Heart left ventricle (tissue), 16 donors: ENCODE measurements around the gene OR6B1. TPM values are rescaled to one million over a fixed set of nuclear protein-coding genes. Genes with fewer than 3 reads are reported as not detected.

Experiments used
- ATAC-seq, 4 donors: fragments of 200-7000 bp; cut with Tn5 transposase; one replicate each; pipeline ENCODE4 v1.9.1; 2020 to 2022; ENCODE audit warnings: moderate library complexity in 4 of 4, mild to moderate bottlenecking in 3 of 4, moderate number of reproducible peaks in 1 of 4
- DNase-seq, 5 donors: peaks; one replicate each; pipeline ENCODE4 v3.0.0-alpha.2; 2020
- H3K27ac ChIP-seq, 12 donors: fragments of 200-600 bp; sonication (generic) in 4 of 12; one replicate each; pipeline versions ENCODE4 v1.5.0 to v1.8.0; 2016 to 2022; ENCODE audit warnings: mild to moderate bottlenecking in 2 of 12
- H3K27me3 ChIP-seq, 9 donors: fragments of 200-600 bp; sonication (generic) in 2 of 9; one replicate each; pipeline versions ENCODE4 v1.5.1 to v1.8.0; 2016 to 2022; ENCODE audit warnings: mild to moderate bottlenecking in 3 of 9
- H3K36me3 ChIP-seq, 9 donors: fragments of 200-600 bp; sonication (generic) in 2 of 9; one replicate each; pipeline versions ENCODE4 v1.5.0 to v1.8.0; 2018 to 2022; ENCODE audit warnings: mild to moderate bottlenecking in 2 of 9
- H3K4me1 ChIP-seq, 12 donors: fragments of 200-600 bp; sonication (generic) in 4 of 12; one replicate each; pipeline versions ENCODE4 v1.5.0 to v1.8.0; 2016 to 2022; ENCODE audit warnings: mild to moderate bottlenecking in 3 of 12
- H3K4me3 ChIP-seq, 12 donors: fragments of 200-600 bp; sonication (generic) in 4 of 12; one replicate each; pipeline versions ENCODE4 v1.5.0 to v1.8.0; 2017 to 2022; ENCODE audit warnings: mild to moderate bottlenecking in 9 of 12, moderate library complexity in 4 of 12
- H3K9me3 ChIP-seq, 12 donors: fragments of 200-600 bp; sonication (generic) in 4 of 12; one replicate each; pipeline versions ENCODE4 v1.5.0 to v1.8.0; 2016 to 2022; ENCODE audit warnings: mild to moderate bottlenecking in 1 of 12
- POLR2A ChIP-seq, 2 donors: fragments of 450-650 bp; IDR thresholded peaks; one replicate each; pipeline ENCODE4 v1.6.1; 2017; ENCODE audit warnings: antibody characterized with exemption in 2 of 2, mild to moderate bottlenecking in 2 of 2, moderate library complexity in 2 of 2
- WGBS, 4 donors: extraction: QIAGEN DNeasy Blood & Tissue Kit in 2 of 4; methylation state at CpG; one replicate each; pipeline versions ENCODE4 v1.1.5 to v1.1.7; 2013 to 2018; 5-methylcytosine and 5-hydroxymethylcytosine counted together
- intact Hi-C, 10 donors: fragments of 100-400 bp; cut with DNase I; formaldehyde crosslinking; loops; one replicate each; pipeline versions ENCODE4 v1.11.1 to v1.14.2; 2022
- polyA plus RNA-seq, 2 donors: library from polyadenylated mRNA; stranded (reverse); fragments of 200-250 nt; gene quantifications; one replicate each; pipeline ENCODE4 v1.2.3, GENCODE V29; 2013
- total RNA-seq, 9 donors: library from RNA; depleted of rRNA in 2 of 9; stranded (reverse); fragments of >200 nt in 2 of 9; fragmentation: NEBNext Ultra II Directional in 3 of 9; extraction: Animal tissue kit (Norgen Biotek cat#: 25700) in 3 of 9; gene quantifications; one replicate each; pipeline versions ENCODE4 v1.1.0 to v1.2.4, GENCODE V29; 2016 to 2023
- TF ChIP-seq, protein P1 (sequence below), 12 donors: fragments of 200-600 bp; sonication (generic) in 4 of 12; IDR thresholded peaks; one replicate each; pipeline versions ENCODE4 v1.5.0 to v1.8.0; 2018 to 2022; ENCODE audit warnings: antibody characterized with exemption in 12 of 12, mild to moderate bottlenecking in 5 of 12
- donor health status: ischemic (EF 13 %, LVEDD 7.1; RV severe dilation, severe dysfunction).
- donor health status: healthy with polysubstance abuse.
- donor health status: DM: no; HTN: yes; CAD: no.
- donor health status: DM: no; HTN: no; CAD: no.
- donor health status: ischemic (EF 25% LVEDD 6.9; RV normal size, moderate dysfunction).
- donor health status: ischemic (EF 25% LVEDD 5.7; RV mildly dilated, moderate dysfunction).
- donor health status: healthy.
- donor health status: DM: yes; HTN: yes; CAD: no.
- donor health status: ischemic (EF 35%, LVEDD 5.7; RV mildly dilated, moderate dysfunction).
- donor health status: nonischemic (EF 11% LVEDD 7.7; RV severe dilation, severe dysfunction).
- donor health status: DM: yes; HTN: yes; CAD: no.
- donor health status: PGD.
- donor health status: ischemic (EF 29% LVEDD 5.4; RV normal size, mild dysfunction).
- donor health status: nonischemic (EF 23%, LVEDD 6.1; RV moderate dilation, normal function).

Gene OR6B1
- total and polyA plus RNA-seq, 11 donors: not detected

DNA sequence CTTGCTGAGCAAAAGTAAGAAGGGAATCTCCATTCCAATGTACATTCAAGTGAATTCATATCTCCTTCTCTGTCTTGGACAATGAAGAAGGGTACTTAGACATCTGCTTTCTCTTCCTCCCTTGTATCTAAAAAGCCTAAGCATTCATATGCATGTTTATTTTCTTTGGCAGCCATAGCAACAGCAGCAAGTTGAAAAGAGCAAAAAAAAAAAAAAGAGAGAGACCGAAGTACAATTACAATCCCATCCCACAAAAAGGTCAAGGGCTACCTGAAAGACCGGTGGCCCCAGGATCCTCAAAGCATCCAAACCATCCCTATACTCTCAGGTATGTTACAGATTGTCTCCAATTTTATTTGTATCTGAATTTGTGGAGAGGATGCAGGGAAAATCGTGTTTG lies 41.3 kb upstream of the OR6B1 start:
- no peak for DNase-seq
- 66 to 72% (median 68%) methylated on average over 3 of the region's 3 CpGs for WGBS, 4 donors
- no peaks in the 10 kb centered on the region for H3K36me3 ChIP-seq
- no peaks in the 10 kb centered on the region for H3K27me3 ChIP-seq
- no peaks in the 10 kb centered on the region for H3K4me1 ChIP-seq
- intact Hi-C loops: no loop called here
- H3K9me3 ChIP-seq: no peaks in the 10 kb centered on the region
- no peak overlapping the region for H3K4me3 ChIP-seq
- TF ChIP-seq, protein P1, sequence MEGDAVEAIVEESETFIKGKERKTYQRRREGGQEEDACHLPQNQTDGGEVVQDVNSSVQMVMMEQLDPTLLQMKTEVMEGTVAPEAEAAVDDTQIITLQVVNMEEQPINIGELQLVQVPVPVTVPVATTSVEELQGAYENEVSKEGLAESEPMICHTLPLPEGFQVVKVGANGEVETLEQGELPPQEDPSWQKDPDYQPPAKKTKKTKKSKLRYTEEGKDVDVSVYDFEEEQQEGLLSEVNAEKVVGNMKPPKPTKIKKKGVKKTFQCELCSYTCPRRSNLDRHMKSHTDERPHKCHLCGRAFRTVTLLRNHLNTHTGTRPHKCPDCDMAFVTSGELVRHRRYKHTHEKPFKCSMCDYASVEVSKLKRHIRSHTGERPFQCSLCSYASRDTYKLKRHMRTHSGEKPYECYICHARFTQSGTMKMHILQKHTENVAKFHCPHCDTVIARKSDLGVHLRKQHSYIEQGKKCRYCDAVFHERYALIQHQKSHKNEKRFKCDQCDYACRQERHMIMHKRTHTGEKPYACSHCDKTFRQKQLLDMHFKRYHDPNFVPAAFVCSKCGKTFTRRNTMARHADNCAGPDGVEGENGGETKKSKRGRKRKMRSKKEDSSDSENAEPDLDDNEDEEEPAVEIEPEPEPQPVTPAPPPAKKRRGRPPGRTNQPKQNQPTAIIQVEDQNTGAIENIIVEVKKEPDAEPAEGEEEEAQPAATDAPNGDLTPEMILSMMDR (IDR thresholded peaks at IDR 0.05): no peak
- no peak for TF ChIP-seq POLR2A (IDR thresholded peaks at IDR 0.05)
- no peak for ATAC-seq
- H3K27ac ChIP-seq: no peak overlapping the region

DNA sequence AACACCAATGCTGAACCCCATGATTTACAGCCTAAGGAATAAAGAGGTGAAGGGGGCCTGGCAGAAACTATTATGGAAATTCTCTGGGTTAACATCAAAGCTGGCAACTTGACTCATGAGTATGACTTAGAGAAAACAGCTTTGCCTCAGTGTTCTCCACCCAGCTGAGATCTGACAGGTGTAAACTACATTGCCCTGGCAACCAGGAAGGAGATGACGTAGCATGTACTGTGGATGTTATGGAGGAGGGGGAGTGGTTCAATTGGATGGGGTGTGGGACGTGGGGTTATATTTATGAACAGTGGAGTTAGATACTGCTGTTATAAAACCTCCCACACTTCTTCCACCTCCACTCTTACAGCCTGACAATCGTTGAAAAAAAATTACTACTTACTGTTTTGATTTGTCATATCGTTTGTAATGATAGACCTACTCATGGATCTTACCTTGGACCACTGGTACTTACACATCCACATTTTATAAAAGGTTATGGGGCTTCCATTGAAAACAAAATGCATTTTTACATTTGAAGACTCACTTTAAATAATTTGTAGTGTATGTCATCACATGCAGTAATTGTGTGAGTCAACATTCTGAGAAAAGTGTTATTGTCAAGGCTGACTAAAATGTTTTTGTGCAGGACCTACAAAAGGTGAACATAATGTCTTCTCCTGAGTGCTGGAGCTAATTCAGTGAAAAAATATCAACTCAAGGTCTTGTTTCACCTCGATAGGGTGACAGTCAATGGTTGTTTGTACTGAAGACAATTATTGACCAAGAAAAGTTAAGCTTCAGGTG lies 39.1 kb upstream of the OR6B1 start:
- intact Hi-C loops: no loop called here

DNA sequence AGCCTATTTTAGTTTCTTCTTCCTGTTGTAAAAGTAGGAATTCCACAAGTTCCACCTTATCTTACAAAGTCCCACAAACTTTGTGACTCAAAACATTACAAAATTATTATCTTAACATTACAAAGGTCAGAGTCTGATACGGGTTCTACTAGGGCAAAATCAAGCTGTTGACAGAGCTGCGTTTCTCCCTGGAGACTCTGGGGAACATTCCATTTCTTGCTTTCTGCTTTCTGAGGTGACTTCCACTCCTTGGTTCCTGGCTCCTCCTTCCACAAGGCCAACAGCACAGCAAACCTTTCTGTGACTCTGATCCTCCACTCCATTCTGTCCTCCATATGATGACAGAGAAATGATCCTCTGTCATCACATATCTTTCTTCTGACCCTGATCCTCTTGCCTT lies 34.8 kb upstream of the OR6B1 start:
- no peak overlapping the region for H3K4me3 ChIP-seq
- no peaks in the 10 kb centered on the region for H3K4me1 ChIP-seq
- DNase-seq: no peak
- no peak for TF ChIP-seq POLR2A (IDR thresholded peaks at IDR 0.05)
- TF ChIP-seq, protein P1 (IDR thresholded peaks at IDR 0.05): no peak
- intact Hi-C loops: no loop called here
- H3K27me3 ChIP-seq: no peaks in the 10 kb centered on the region
- ATAC-seq: no peak
- WGBS, 4 donors: 40 to 53% (median 46%) methylated on average over 2 of the region's 2 CpGs
- no peak overlapping the region for H3K27ac ChIP-seq
- no peaks in the 10 kb centered on the region for H3K36me3 ChIP-seq
- no peaks in the 10 kb centered on the region for H3K9me3 ChIP-seq

More for the DNA sequence above, 39.1 kb upstream of the OR6B1 start:
- H3K27ac ChIP-seq: no peak overlapping the region
- no peaks in the 10 kb centered on the region for H3K27me3 ChIP-seq
- H3K9me3 ChIP-seq: no peaks in the 10 kb centered on the region
- no peak overlapping the region for H3K4me3 ChIP-seq
- DNase-seq (no peak), ATAC-seq (no peak)
- no peaks in the 10 kb centered on the region for H3K4me1 ChIP-seq
- TF ChIP-seq, protein P1 (IDR thresholded peaks at IDR 0.05): no peak
- no peak for TF ChIP-seq POLR2A (IDR thresholded peaks at IDR 0.05)
- no peaks in the 10 kb centered on the region for H3K36me3 ChIP-seq
- 69 to 75% (median 71%) methylated on average over 5 of the region's 5 CpGs for WGBS, 4 donors

DNA sequence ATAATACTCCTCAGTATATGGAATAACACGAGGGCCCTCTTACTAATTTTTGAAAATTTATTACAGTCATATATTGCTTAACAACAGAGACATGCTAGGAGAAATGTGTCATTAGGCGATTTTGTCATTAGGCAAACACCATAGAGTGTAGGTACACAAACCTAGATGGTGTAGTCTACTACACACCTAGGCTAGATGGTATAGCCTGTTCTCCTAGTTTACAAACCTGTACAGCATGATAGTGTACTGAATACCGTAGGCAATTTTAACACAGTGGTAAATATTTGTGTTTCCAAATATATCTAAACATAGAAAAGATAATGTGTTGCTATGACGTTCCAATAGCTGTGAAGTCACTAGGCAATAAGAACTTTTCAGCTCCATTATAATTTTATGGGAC lies 32.7 kb upstream of the OR6B1 start:
- ATAC-seq: no peak
- WGBS, 4 donors: 73 to 76% (median 76%) methylated on average over 4 of the region's 4 CpGs
- Histone ChIP-seq H3K4me3 (no peak overlapping the region), H3K36me3 (no peaks in the 10 kb centered on the region), H3K9me3 (peaks cover 0 to 8% (median 0%) of the 10 kb centered on the region in 12 donors), H3K27ac (no peak overlapping the region), H3K27me3 (no peaks in the 10 kb centered on the region), H3K4me1 (no peaks in the 10 kb centered on the region)
- TF ChIP-seq, protein P1 (IDR thresholded peaks at IDR 0.05): no peak
- no peak for TF ChIP-seq POLR2A (IDR thresholded peaks at IDR 0.05)
- no peak for DNase-seq
- intact Hi-C loops: no loop called here
